GM10847 (cell line): Measurements from ENCODE around the gene ASTL.

Experiments used
- POLR2A ChIP-seq: IDR thresholded peaks from 2 replicates; pipeline ENCODE4 v1.6.1; 2011; ENCODE audit not compliant: insufficient read length; ENCODE audit errors: extremely low read depth

Gene ASTL

GRCh38 chr2:96142217-96143113 is 4.2 kb upstream of the ASTL start:
- peak; percentile 47 for TF ChIP-seq POLR2A

GRCh38 chr2:96140941-96141623 is 2.8 kb upstream of the ASTL start:
- TF ChIP-seq POLR2A, result no peak

GRCh38 chr2:96139181-96139758 is 968 bp upstream of the ASTL start:
- TF ChIP-seq POLR2A, result no peak

GRCh38 chr2:96137321-96138178 is 752 bp downstream of the ASTL start:
- peak; percentile 16 for TF ChIP-seq POLR2A

- peak; percentile 8 for TF ChIP-seq POLR2A
Observed at GRCh38 chr2:96136129-96136720, 2.1 kb downstream of the ASTL start.

GRCh38 chr2:96135621-96136020 is 2.7 kb downstream of the ASTL start:
- TF ChIP-seq POLR2A, result no peak

GRCh38 chr2:96135171-96135570 is 3.1 kb downstream of the ASTL start:
- TF ChIP-seq POLR2A, result no peak

- no peak for TF ChIP-seq POLR2A
Observed at GRCh38 chr2:96134421-96134820, 3.9 kb downstream of the ASTL start.

- no peak for TF ChIP-seq POLR2A
Observed at GRCh38 chr2:96131813-96132745, 6.2 kb downstream of the ASTL start.

GRCh38 chr2:96131152-96131812 is 7.0 kb downstream of the ASTL start:
- no peak for TF ChIP-seq POLR2A

- no peak for TF ChIP-seq POLR2A
Observed at GRCh38 chr2:96130483-96130882, 7.8 kb downstream of the ASTL start.

- no peak for TF ChIP-seq POLR2A
Observed at GRCh38 chr2:96129528-96130120, 8.7 kb downstream of the ASTL start.

GRCh38 chr2:96128456-96128855 is 9.8 kb downstream of the ASTL start:
- no peak for TF ChIP-seq POLR2A
